H1 (cell line): Measurements from ENCODE around the gene UFC1. TPM values are rescaled to one million over a fixed set of nuclear protein-coding genes. Genes with fewer than 3 reads are reported as not detected.

Experiments
- ASH2L ChIP-seq: fragments of 200-600, 300-600 bp; sonication (generic); IDR thresholded peaks from one replicate; pipeline ENCODE4 v1.7.1; 2017; ENCODE audit warnings: low read length
- ATF2 ChIP-seq: IDR thresholded peaks from 2 replicates; pipeline ENCODE4 v1.6.1; 2012; ENCODE audit warnings: low read length, inconsistent platforms
- BRCA1 ChIP-seq: IDR thresholded peaks from 2 replicates; pipeline ENCODE4 v1.6.1; 2012; ENCODE audit warnings: low read depth, low read length, improper control_type of control experiment
- CTCF ChIP-seq, 3 experiments: IDR thresholded peaks; 1 replicate in 2 of 3; 2 replicates in 1 of 3; pipeline versions ENCODE4 v1.5.1 to v1.6.1; 2011; ENCODE audit warnings: low read length in 3 of 3, mild to moderate bottlenecking in 3 of 3, inconsistent platforms in 2 of 3, low read depth in 1 of 3, moderate library complexity in 1 of 3; ENCODE audit not compliant: insufficient read depth in 1 of 3; ENCODE audit errors: control extremely low read depth in 1 of 3
- EP300 ChIP-seq, 2 experiments: IDR thresholded peaks; 1 replicate in 1 of 2; 2 replicates in 1 of 2; pipeline ENCODE4 v1.6.1; 2011 to 2012; ENCODE audit warnings: low read depth in 2 of 2, low read length in 2 of 2, mild to moderate bottlenecking in 2 of 2, borderline replicate concordance in 1 of 2, inconsistent platforms in 1 of 2, moderate library complexity in 1 of 2
- GABPA ChIP-seq: IDR thresholded peaks from 2 replicates; pipeline ENCODE4 v1.6.1; 2011; ENCODE audit warnings: mild to moderate bottlenecking, low read length, moderate library complexity, borderline replicate concordance; ENCODE audit not compliant: insufficient read depth
- HDAC2 ChIP-seq, 2 experiments: fragments of 300-600 bp in 1 of 2; sonication (generic) in 1 of 2; IDR thresholded peaks; 2 replicates each; pipeline ENCODE4 v1.6.1; 2011 to 2012; ENCODE audit warnings: low read depth in 2 of 2, low read length in 2 of 2, mild to moderate bottlenecking in 2 of 2, moderate library complexity in 2 of 2, borderline replicate concordance in 1 of 2, inconsistent platforms in 1 of 2
- KDM5A ChIP-seq: fragments of 200-600 bp; IDR thresholded peaks from 2 replicates; pipeline ENCODE4 v1.7.1; 2012; ENCODE audit warnings: mild to moderate bottlenecking, low read length, inconsistent platforms, mixed read lengths
- MAFK ChIP-seq: IDR thresholded peaks from 2 replicates; pipeline ENCODE4 v1.6.1; 2012; ENCODE audit warnings: low read depth, mild to moderate bottlenecking, improper control_type of control experiment, low read length
- MAX ChIP-seq: IDR thresholded peaks from 2 replicates; pipeline ENCODE4 v1.6.1; 2012; ENCODE audit warnings: inconsistent platforms
- POLR2AphosphoS5 ChIP-seq: IDR thresholded peaks from 2 replicates; pipeline ENCODE4 v1.6.1; 2011; ENCODE audit warnings: low read depth, low read length
- RFX5 ChIP-seq: IDR thresholded peaks from 2 replicates; pipeline ENCODE4 v1.6.1; 2011; ENCODE audit warnings: low read depth, low read length, improper control_type of control experiment, borderline replicate concordance
- RXRA ChIP-seq: IDR thresholded peaks from 2 replicates; pipeline ENCODE4 v1.6.1; 2011; ENCODE audit warnings: low read depth, mild to moderate bottlenecking, low read length, moderate library complexity; ENCODE audit not compliant: insufficient read depth
- SIN3A ChIP-seq, 2 experiments: IDR thresholded peaks in 1 of 2; conservative IDR thresholded peaks in 1 of 2; 2 replicates each; pipeline ENCODE4 v1.6.1; 2011 to 2012; ENCODE audit warnings: low read length in 2 of 2, improper control_type of control experiment in 1 of 2, low read depth in 1 of 2, mild to moderate bottlenecking in 1 of 2
- SP4 ChIP-seq: IDR thresholded peaks from 2 replicates; pipeline ENCODE4 v1.6.1; 2012; ENCODE audit warnings: low read length, inconsistent platforms
- TAF1 ChIP-seq: IDR thresholded peaks from 2 replicates; pipeline ENCODE4 v1.6.1; 2011; ENCODE audit warnings: mild to moderate bottlenecking, low read depth, low read length
- TBP ChIP-seq: IDR thresholded peaks from 2 replicates; pipeline ENCODE4 v1.6.1; 2011; ENCODE audit warnings: low read depth, low read length, improper control_type of control experiment
- TCF12 ChIP-seq: IDR thresholded peaks from 2 replicates; pipeline ENCODE4 v1.6.1; 2011; ENCODE audit warnings: low read depth, mild to moderate bottlenecking, low read length
- polyA plus RNA-seq, 7 experiments: library from polyadenylated mRNA; depleted of rRNA in 3 of 7; stranded (reverse) in 5 of 7; unstranded in 2 of 7; fragments of >200 nt in 5 of 7; fragments of 200-250 nt in 2 of 7; gene quantifications; 1 replicate in 5 of 7; 2 replicates in 1 of 7; 4 replicates in 1 of 7; pipeline versions ENCODE4 v1.2.1 to v1.2.3, GENCODE V29; 2011 to 2013; ENCODE audit warnings: missing spikeins in 2 of 7, mixed read lengths in 2 of 7
- total RNA-seq: library from RNA; stranded (reverse); fragmentation: NEBNext Ultra II Directional; extraction: Animal tissue kit (Norgen Biotek cat#: 25700); gene quantifications from 2 replicates; pipeline ENCODE4 v1.2.1, GENCODE V29; 2021

The UFC1 gene
- total and polyA plus RNA-seq, 2 of the 8 experiments (the other 6 are each of a cell fraction or from before 2014, with no cell fraction given): 67.8 to 102 TPM

- TF ChIP-seq ATF2 (no peak), KDM5A (peak; percentile 65), TAF1 (peak; percentile 99), CTCF (IDR thresholded peaks at IDR 0.05; ENCODE audit: control extremely low read depth in 1 of 3, insufficient read depth in 1 of 3, low read depth in 1 of 3, low read length in 3 of 3) (peak; percentile 31 to 62 (median 49)), MAFK (no peak; the same call in 1 of the 2 replicates), POLR2AphosphoS5 (peak; percentile 92), RXRA (no peak), TBP (peak; percentile 94), GABPA (peak; percentile 83; the same call in 1 of the 2 replicates), MAX (peak; percentile 27; the same call in 1 of the 2 replicates), SP4 (peak; percentile 74; the same call in 1 of the 2 replicates), BRCA1 (peak; percentile 18; the same call in 1 of the 2 replicates), SIN3A (conservative IDR thresholded peaks at IDR 0.05 in 1 of 2, IDR thresholded peaks at IDR 0.05 in 1 of 2; ENCODE audit: low read depth in 1 of 2, low read length in 2 of 2) (peak in 1 of 2 experiments; percentile 89; a peak in 2 of 4 replicates), EP300 (IDR thresholded peaks at IDR 0.05; ENCODE audit: borderline replicate concordance in 1 of 2, low read depth in 2 of 2, low read length in 2 of 2) (no peak), TCF12 (0 out of 2 replicates have a peak, but pooled peaks have one; percentile 37), ASH2L (peak; percentile 93), HDAC2 (IDR thresholded peaks at IDR 0.05; ENCODE audit: borderline replicate concordance in 1 of 2, low read depth in 2 of 2, low read length in 2 of 2) (peak in 1 of 2 experiments; percentile 54; a peak in 1 of 4 replicates), RFX5 (no peak)
These were observed 48.3 kb downstream of the UFC1 start, which contains the start of gene NDUFS2 (continued) for GRCh38 chr1:161201836-161202712.
